Measurements from ENCODE around the gene SMAP2.

DNA sequence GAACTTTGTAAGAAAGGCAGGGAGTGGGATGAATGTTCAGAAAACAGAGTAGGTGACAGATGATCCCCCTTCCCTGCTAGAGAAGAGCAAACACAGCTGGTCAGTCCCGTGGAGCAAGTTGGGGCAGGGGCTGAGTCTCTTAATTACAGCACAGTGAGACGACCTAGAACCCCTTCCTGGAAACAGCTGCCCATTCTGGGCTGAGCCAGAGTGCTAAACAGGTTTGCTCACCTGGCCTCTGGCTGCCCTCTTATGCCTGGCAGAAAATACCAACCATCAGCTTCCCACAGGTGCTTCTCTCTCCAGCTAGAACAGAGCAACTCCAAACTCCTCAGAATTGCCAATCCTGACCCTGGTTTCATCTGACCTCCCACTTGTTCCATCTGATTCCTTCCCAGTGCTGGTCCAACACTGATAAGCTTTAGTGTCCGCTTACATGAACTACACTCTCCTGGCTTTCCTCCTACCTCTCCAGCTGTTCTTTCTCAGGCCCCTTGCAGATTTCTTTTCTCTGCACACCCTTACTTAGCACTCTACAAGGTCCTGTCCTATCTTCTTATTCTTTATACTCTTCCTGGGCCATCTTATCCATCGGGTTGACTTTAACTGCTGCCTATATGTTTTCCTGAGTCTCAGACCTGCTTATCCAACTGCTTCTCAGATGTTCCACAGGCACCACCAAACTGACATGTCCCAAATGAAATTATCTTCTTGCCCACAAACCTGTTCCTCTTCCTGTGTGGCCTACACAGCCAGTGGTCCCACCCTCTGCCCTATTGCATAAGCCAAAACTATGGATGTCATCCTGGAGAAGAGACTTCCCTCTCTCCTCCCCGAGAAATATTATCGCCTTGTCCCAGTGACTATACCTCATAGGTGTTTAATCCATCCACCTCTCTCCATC, 33.9 kb upstream of the SMAP2 start:
- TF ChIP-seq, protein P1, sequence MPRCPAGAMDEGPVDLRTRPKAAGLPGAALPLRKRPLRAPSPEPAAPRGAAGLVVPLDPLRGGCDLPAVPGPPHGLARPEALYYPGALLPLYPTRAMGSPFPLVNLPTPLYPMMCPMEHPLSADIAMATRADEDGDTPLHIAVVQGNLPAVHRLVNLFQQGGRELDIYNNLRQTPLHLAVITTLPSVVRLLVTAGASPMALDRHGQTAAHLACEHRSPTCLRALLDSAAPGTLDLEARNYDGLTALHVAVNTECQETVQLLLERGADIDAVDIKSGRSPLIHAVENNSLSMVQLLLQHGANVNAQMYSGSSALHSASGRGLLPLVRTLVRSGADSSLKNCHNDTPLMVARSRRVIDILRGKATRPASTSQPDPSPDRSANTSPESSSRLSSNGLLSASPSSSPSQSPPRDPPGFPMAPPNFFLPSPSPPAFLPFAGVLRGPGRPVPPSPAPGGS (IDR thresholded peaks at IDR 0.05), result no peak
- TF ChIP-seq, protein P2, sequence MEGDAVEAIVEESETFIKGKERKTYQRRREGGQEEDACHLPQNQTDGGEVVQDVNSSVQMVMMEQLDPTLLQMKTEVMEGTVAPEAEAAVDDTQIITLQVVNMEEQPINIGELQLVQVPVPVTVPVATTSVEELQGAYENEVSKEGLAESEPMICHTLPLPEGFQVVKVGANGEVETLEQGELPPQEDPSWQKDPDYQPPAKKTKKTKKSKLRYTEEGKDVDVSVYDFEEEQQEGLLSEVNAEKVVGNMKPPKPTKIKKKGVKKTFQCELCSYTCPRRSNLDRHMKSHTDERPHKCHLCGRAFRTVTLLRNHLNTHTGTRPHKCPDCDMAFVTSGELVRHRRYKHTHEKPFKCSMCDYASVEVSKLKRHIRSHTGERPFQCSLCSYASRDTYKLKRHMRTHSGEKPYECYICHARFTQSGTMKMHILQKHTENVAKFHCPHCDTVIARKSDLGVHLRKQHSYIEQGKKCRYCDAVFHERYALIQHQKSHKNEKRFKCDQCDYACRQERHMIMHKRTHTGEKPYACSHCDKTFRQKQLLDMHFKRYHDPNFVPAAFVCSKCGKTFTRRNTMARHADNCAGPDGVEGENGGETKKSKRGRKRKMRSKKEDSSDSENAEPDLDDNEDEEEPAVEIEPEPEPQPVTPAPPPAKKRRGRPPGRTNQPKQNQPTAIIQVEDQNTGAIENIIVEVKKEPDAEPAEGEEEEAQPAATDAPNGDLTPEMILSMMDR (IDR thresholded peaks at IDR 0.05), result no peak
- TF ChIP-seq NR3C1 (IDR thresholded peaks at IDR 0.05), result no peak
- TF ChIP-seq POLR2AphosphoS2 (conservative IDR thresholded peaks at IDR 0.05; ENCODE audit: low read length), result no peak
- TF ChIP-seq POLR2A (IDR thresholded peaks at IDR 0.05; ENCODE audit: low read length), result no peak
- TF ChIP-seq TP53 (CRISPR knock-in tag; IDR thresholded peaks at IDR 0.05), result no peak
- TF ChIP-seq ZNF302 (CRISPR knock-in tag; IDR thresholded peaks at IDR 0.05), result no peak
- TF ChIP-seq ZFP36 (IDR thresholded peaks at IDR 0.05; ENCODE audit: borderline replicate concordance, partially characterized antibody), result no peak
- no peak for TF ChIP-seq CEBPB (IDR thresholded peaks at IDR 0.05)
- TF ChIP-seq BHLHE40 (IDR thresholded peaks at IDR 0.05; ENCODE audit: low read depth, low read length), result no peak
- TF ChIP-seq, protein P3, sequence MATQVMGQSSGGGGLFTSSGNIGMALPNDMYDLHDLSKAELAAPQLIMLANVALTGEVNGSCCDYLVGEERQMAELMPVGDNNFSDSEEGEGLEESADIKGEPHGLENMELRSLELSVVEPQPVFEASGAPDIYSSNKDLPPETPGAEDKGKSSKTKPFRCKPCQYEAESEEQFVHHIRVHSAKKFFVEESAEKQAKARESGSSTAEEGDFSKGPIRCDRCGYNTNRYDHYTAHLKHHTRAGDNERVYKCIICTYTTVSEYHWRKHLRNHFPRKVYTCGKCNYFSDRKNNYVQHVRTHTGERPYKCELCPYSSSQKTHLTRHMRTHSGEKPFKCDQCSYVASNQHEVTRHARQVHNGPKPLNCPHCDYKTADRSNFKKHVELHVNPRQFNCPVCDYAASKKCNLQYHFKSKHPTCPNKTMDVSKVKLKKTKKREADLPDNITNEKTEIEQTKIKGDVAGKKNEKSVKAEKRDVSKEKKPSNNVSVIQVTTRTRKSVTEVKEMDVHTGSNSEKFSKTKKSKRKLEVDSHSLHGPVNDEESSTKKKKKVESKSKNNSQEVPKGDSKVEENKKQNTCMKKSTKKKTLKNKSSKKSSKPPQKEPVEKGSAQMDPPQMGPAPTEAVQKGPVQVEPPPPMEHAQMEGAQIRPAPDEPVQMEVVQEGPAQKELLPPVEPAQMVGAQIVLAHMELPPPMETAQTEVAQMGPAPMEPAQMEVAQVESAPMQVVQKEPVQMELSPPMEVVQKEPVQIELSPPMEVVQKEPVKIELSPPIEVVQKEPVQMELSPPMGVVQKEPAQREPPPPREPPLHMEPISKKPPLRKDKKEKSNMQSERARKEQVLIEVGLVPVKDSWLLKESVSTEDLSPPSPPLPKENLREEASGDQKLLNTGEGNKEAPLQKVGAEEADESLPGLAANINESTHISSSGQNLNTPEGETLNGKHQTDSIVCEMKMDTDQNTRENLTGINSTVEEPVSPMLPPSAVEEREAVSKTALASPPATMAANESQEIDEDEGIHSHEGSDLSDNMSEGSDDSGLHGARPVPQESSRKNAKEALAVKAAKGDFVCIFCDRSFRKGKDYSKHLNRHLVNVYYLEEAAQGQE (IDR thresholded peaks at IDR 0.05), result no peak

Measured in A549 (cell line).